PC-3 (cell line): Measurements from ENCODE around the gene SIDT2. TPM values are rescaled to one million over a fixed set of nuclear protein-coding genes. Genes with fewer than 3 reads are reported as not detected.

ENCODE experiments used
- ATAC-seq: fragments of 200-7000 bp; cut with Tn5 transposase; 2 replicates; pipeline ENCODE4 v1.9.1; 2020; ENCODE audit warnings: mild to moderate bottlenecking, moderate library complexity
- BruUV-seq: library from RNA; stranded (reverse); fragments of 400-500 nt; replicated peaks from 2 replicates; lab custom pipeline; 2021; lab: Mats Ljungman, UMichigan
- CTCF ChIA-PET: fragments of 300-600 bp; sonication (Branson Sonifier 250); formaldehyde crosslinking; loops from one replicate; lab custom pipeline; 2022; ENCODE audit warnings: antibody characterized with exemption; lab: Charles Lee
- POLR2A ChIA-PET: fragments of 300-600 bp; sonication (Branson Sonifier 250); formaldehyde crosslinking; loops from one replicate; lab custom pipeline; 2022; ENCODE audit warnings: antibody characterized with exemption; ENCODE audit not compliant: unreplicated experiment; lab: Charles Lee
- DNase-seq: peaks from one replicate; pipeline ENCODE4 v3.0.0-alpha.2; 2015
- H2AFZ ChIP-seq: fragments of 300-600 bp; sonication (generic); 2 replicates; pipeline ENCODE4 v1.6.0; 2016; ENCODE audit warnings: antibody characterized with exemption, low read length
- H3F3A ChIP-seq: fragments of 300-600 bp; sonication (generic); one replicate; pipeline ENCODE4 v1.6.0; 2017; ENCODE audit warnings: antibody characterized with exemption, low read length, control low read depth, mild to moderate bottlenecking; ENCODE audit not compliant: unreplicated experiment
- H3K27ac ChIP-seq: fragments of 300-600 bp; sonication (generic); 2 replicates; pipeline ENCODE4 v1.5.1; 2016; ENCODE audit warnings: mild to moderate bottlenecking, low read length
- H3K27me3 ChIP-seq: fragments of 300-600 bp; sonication (generic); 2 replicates; pipeline ENCODE4 v1.6.1; 2016; ENCODE audit warnings: low read length, mixed read lengths
- H3K36me3 ChIP-seq: fragments of 300-600 bp; sonication (generic); 2 replicates; pipeline ENCODE4 v1.6.1; 2016; ENCODE audit warnings: low read depth, mixed run types, low read length, mixed read lengths
- H3K4me1 ChIP-seq: fragments of 300-600 bp; sonication (generic); 2 replicates; pipeline ENCODE4 v1.5.1; 2016; ENCODE audit warnings: low read length; ENCODE audit not compliant: insufficient read depth
- H3K4me2 ChIP-seq: fragments of 300-600 bp; sonication (generic); 2 replicates; pipeline ENCODE4 v1.6.0; 2016; ENCODE audit warnings: low read length
- H3K4me3 ChIP-seq: fragments of 300-600 bp; sonication (generic); 2 replicates; pipeline ENCODE4 v1.5.1; 2016; ENCODE audit warnings: mild to moderate bottlenecking, low read length, mixed read lengths
- H3K79me2 ChIP-seq: fragments of 300-600 bp; sonication (generic); 2 replicates; pipeline ENCODE4 v1.6.1; 2017; ENCODE audit warnings: low read length, mixed read lengths
- H3K9ac ChIP-seq: fragments of 300-600 bp; sonication (generic); 2 replicates; pipeline ENCODE4 v1.6.0; 2016; ENCODE audit warnings: mild to moderate bottlenecking, low read length
- H3K9me2 ChIP-seq: fragments of 300-600 bp; sonication (generic); replicated peaks from 2 replicates; pipeline ENCODE4 v1.6.1; 2016; ENCODE audit warnings: mixed run types, low read length, mixed read lengths
- H3K9me3 ChIP-seq: fragments of 300-600 bp; sonication (generic); 2 replicates; pipeline ENCODE4 v1.6.1; 2016; ENCODE audit warnings: low read length, mixed read lengths
- H4K20me1 ChIP-seq: fragments of 300-600 bp; sonication (generic); 2 replicates; pipeline ENCODE4 v1.6.1; 2016; ENCODE audit warnings: low read length, mixed read lengths
- CTCF ChIP-seq: fragments of 300-600 bp; sonication (generic); conservative IDR thresholded peaks from 2 replicates; pipeline ENCODE4 v1.5.1; 2017; ENCODE audit warnings: antibody characterized with exemption, low read depth, mild to moderate bottlenecking, low read length
- EZH2 ChIP-seq: fragments of 300-600 bp; sonication (generic); IDR thresholded peaks from one replicate; pipeline ENCODE4 v1.6.1; 2017; ENCODE audit warnings: antibody characterized with exemption, mild to moderate bottlenecking, low read length; ENCODE audit not compliant: unreplicated experiment
- EZH2phosphoT487 ChIP-seq: fragments of 300-600 bp; sonication (generic); IDR thresholded peaks from 2 replicates; pipeline ENCODE4 v1.6.1; 2018; ENCODE audit warnings: mild to moderate bottlenecking, antibody characterized with exemption, low read length, borderline replicate concordance
- intact Hi-C: fragments of 100-400 bp; cut with micrococcal nuclease; formaldehyde crosslinking; loops from 2 replicates; pipeline ENCODE4 v1.9.0; 2023
- total RNA-seq: library from RNA; depleted of rRNA; stranded (reverse); fragments of >200 nt; gene quantifications from 2 replicates; pipeline ENCODE4 v1.2.3, GENCODE V29; 2014

The SIDT2 gene
- total RNA-seq, 1 experiment from 2014 or later, result 13.6 TPM

- Histone ChIP-seq H3K9ac (no peak overlapping the region), H3K9me2 (no peaks in the 10 kb centered on the region), H3F3A (no peaks in the 10 kb centered on the region), H3K79me2 (no peaks in the 10 kb centered on the region), H3K9me3 (no peaks in the 10 kb centered on the region), H3K4me3 (no peak overlapping the region), H2AFZ (no peak overlapping the region), H3K36me3 (no peaks in the 10 kb centered on the region), H3K4me1 (no peaks in the 10 kb centered on the region), H4K20me1 (no peaks in the 10 kb centered on the region), H3K27me3 (no peaks in the 10 kb centered on the region), H3K27ac (no peak overlapping the region), H3K4me2 (no peak overlapping the region)
- BruUV-seq, result no TSS peak
- ATAC-seq (no peak), DNase-seq (no peak)
- CTCF ChIA-PET, result no interaction called here
- POLR2A ChIA-PET, result no interaction called here
- TF ChIP-seq EZH2 (no peak), EZH2phosphoT487 (no peak), CTCF (no peak)
- intact Hi-C loops, result no loop called here
Observed at GRCh38 chr11:117193130-117194020, 14.8 kb downstream of the SIDT2 start.

GRCh38 chr11:117194267-117194666 is 15.7 kb downstream of the SIDT2 start:
- intact Hi-C loops, result no loop called here
- H3K4me1 ChIP-seq, result peaks cover 5% of the 10 kb centered on the region; the same call in 1 of the 2 replicates
- no peaks in the 10 kb centered on the region for H3K36me3 ChIP-seq
- CTCF ChIA-PET, result no interaction called here
- no peaks in the 10 kb centered on the region for H4K20me1 ChIP-seq
- TF ChIP-seq EZH2 (no peak), EZH2phosphoT487 (no peak), CTCF (no peak)
- no peak overlapping the region for H3K27ac ChIP-seq
- BruUV-seq, result no TSS peak
- POLR2A ChIA-PET, result interaction anchor here (0.7 kb wide), 1 partner anchor 16 kb away, joined by 4 read pairs; the partner anchor contains the start of gene SIDT2
- H3F3A ChIP-seq, result no peaks in the 10 kb centered on the region
- no peak overlapping the region for H3K4me2 ChIP-seq
- no peak for ATAC-seq
- H3K9me3 ChIP-seq, result no peaks in the 10 kb centered on the region
- no peak overlapping the region for H3K9ac ChIP-seq
- no peak overlapping the region for H3K4me3 ChIP-seq
- DNase-seq, result no peak
- no peak overlapping the region for H2AFZ ChIP-seq
- no peaks in the 10 kb centered on the region for H3K79me2 ChIP-seq
- H3K27me3 ChIP-seq, result no peaks in the 10 kb centered on the region
- no peaks in the 10 kb centered on the region for H3K9me2 ChIP-seq

GRCh38 chr11:117195258-117195657 is 16.7 kb downstream of the SIDT2 start:
- Histone ChIP-seq H3K27me3 (no peaks in the 10 kb centered on the region), H3K4me3 (no peak overlapping the region), H3K36me3 (no peaks in the 10 kb centered on the region), H2AFZ (no peak overlapping the region), H3K27ac (no peak overlapping the region), H3K4me1 (peaks cover 5% of the 10 kb centered on the region; the same call in 1 of the 2 replicates), H3K9me3 (no peaks in the 10 kb centered on the region), H3K9me2 (no peaks in the 10 kb centered on the region), H3F3A (no peaks in the 10 kb centered on the region), H3K79me2 (no peaks in the 10 kb centered on the region), H3K4me2 (no peak overlapping the region), H3K9ac (no peak overlapping the region), H4K20me1 (no peaks in the 10 kb centered on the region)
- CTCF ChIA-PET, result no interaction called here
- TF ChIP-seq EZH2phosphoT487 (no peak), CTCF (no peak), EZH2 (no peak)
- BruUV-seq, result no TSS peak
- ATAC-seq (no peak), DNase-seq (no peak)
- POLR2A ChIA-PET, result interaction anchor here (0.7 kb wide), 1 partner anchor 342 kb away, joined by 9 read pairs; no protein-coding TSS in a partner anchor
- intact Hi-C loops, result no loop called here
